Left cardiac atrium (tissue), 4 donors: ENCODE measurements around the gene SND1. TPM values are rescaled to one million over a fixed set of nuclear protein-coding genes. Genes with fewer than 3 reads are reported as not detected.
"Not testable (repeated sequence)": the region's sequence is repeated elsewhere in the genome, so short reads cannot be mapped to it uniquely, and the experiment has no call there.

Experiments
- ATAC-seq, 2 donors: fragments of 200-7000 bp; cut with Tn5 transposase; one replicate each; pipeline ENCODE4 v1.9.1; 2020; ENCODE audit warnings: mild to moderate bottlenecking in 2 of 2, moderate library complexity in 2 of 2
- DNase-seq: peaks from one replicate; pipeline ENCODE4 v3.0.0-alpha.2; 2020
- intact Hi-C, 2 donors: fragments of 100-400 bp; cut with DNase I; formaldehyde crosslinking; loops; one replicate each; pipeline versions ENCODE4 v1.14.1 to v1.15.1; 2022 to 2023
- total RNA-seq, 2 donors: library from RNA; stranded (reverse); fragmentation: NEBNext Ultra II Directional; extraction: Animal tissue kit (Norgen Biotek cat#: 25700); gene quantifications; one replicate each; pipeline ENCODE4 v1.2.1, GENCODE V29; 2021
- donor health status: DM: no; HTN: yes; CAD: no.
- donor health status: DM: no; HTN: yes; CAD: no; lungs with severe emphysema.
- donor health status: DM: yes; HTN: yes; CAD: no.
- donor health status: Dilated cardiomyopathy.

Gene SND1
- total RNA-seq, 2 donors from 2014 or later, result 91.8 to 111 TPM

GRCh38 chr7:127889677-127890076 lies 237.7 kb downstream of the SND1 start:
- no peak for DNase-seq
- no peak for ATAC-seq
- intact Hi-C loops, result loop anchor here in 1 of 2 donors (5.0 kb wide), 1 partner anchor 123 kb away; no protein-coding TSS in a partner anchor

GRCh38 chr7:127890726-127891125 lies 238.7 kb downstream of the SND1 start:
- no peak for DNase-seq
- ATAC-seq, result no peak
- intact Hi-C loops, result loop anchor here in 1 of 2 donors (5.0 kb wide), 1 partner anchor 122 kb away; no protein-coding TSS in a partner anchor

- no peak for DNase-seq
- ATAC-seq, result no peak
- intact Hi-C loops, result loop anchor here in 1 of 2 donors (5.0 kb wide), 1 partner anchor 121 kb away; no protein-coding TSS in a partner anchor
These were observed 239.2 kb downstream of the SND1 start for GRCh38 chr7:127891144-127891543.

GRCh38 chr7:127891854-127892438 lies 240.0 kb downstream of the SND1 start:
- DNase-seq (no peak), ATAC-seq (no peak)
- intact Hi-C loops, result loop anchor here in 1 of 2 donors (5.0 kb wide), 1 partner anchor 120 kb away; no protein-coding TSS in a partner anchor

GRCh38 chr7:127892488-127893314 lies 240.7 kb downstream of the SND1 start:
- ATAC-seq (no peak), DNase-seq (no peak)
- intact Hi-C loops, result loop anchor here in 1 of 2 donors (5.0 kb wide), 1 partner anchor 120 kb away; no protein-coding TSS in a partner anchor

GRCh38 chr7:127893547-127893946 lies 241.6 kb downstream of the SND1 start:
- DNase-seq (no peak), ATAC-seq (no peak)
- intact Hi-C loops, result loop anchor here in 1 of 2 donors (5.0 kb wide), 1 partner anchor 119 kb away; no protein-coding TSS in a partner anchor

- intact Hi-C loops, result loop anchor here in 1 of 2 donors (5.0 kb wide), 1 partner anchor 118 kb away; no protein-coding TSS in a partner anchor
- ATAC-seq (no peak), DNase-seq (no peak)
These were observed 242.6 kb downstream of the SND1 start for GRCh38 chr7:127894588-127894987.

GRCh38 chr7:127895360-127895759 lies 243.4 kb downstream of the SND1 start:
- ATAC-seq (no peak), DNase-seq (no peak)
- intact Hi-C loops, result no loop called here

GRCh38 chr7:127895814-127896280 lies 243.9 kb downstream of the SND1 start:
- intact Hi-C loops, result no loop called here

GRCh38 chr7:127896659-127897058 lies 244.7 kb downstream of the SND1 start:
- no peak for DNase-seq
- intact Hi-C loops, result no loop called here

More at GRCh38 chr7:127895814-127896280, 243.9 kb downstream of the SND1 start:
- ATAC-seq (no peak), DNase-seq (no peak)

GRCh38 chr7:127897704-127898454 lies 245.9 kb downstream of the SND1 start:
- intact Hi-C loops, result no loop called here
- ATAC-seq, result no peak

More at GRCh38 chr7:127896659-127897058, 244.7 kb downstream of the SND1 start:
- ATAC-seq, result no peak

GRCh38 chr7:127899411-127899810 lies 247.4 kb downstream of the SND1 start:
- intact Hi-C loops, result no loop called here
- ATAC-seq (no peak), DNase-seq (no peak)

More at GRCh38 chr7:127897704-127898454, 245.9 kb downstream of the SND1 start:
- no peak for DNase-seq

- ATAC-seq, result no peak
- intact Hi-C loops, result no loop called here
- no peak for DNase-seq
These were observed 248.1 kb downstream of the SND1 start for GRCh38 chr7:127900141-127900540.

GRCh38 chr7:127900732-127901685 lies 249.0 kb downstream of the SND1 start:
- DNase-seq, result no peak
- intact Hi-C loops, result no loop called here

GRCh38 chr7:127901895-127902703 lies 250.1 kb downstream of the SND1 start:
- ATAC-seq (no peak), DNase-seq (no peak)
- intact Hi-C loops, result no loop called here

More at GRCh38 chr7:127900732-127901685, 249.0 kb downstream of the SND1 start:
- peak in 1 of 2 donors; percentile 15 for ATAC-seq

GRCh38 chr7:127902753-127903152 lies 250.8 kb downstream of the SND1 start:
- DNase-seq, ATAC-seq, intact Hi-C loops: not testable (repeated sequence)
